DOHH2 (cell line): Measurements from ENCODE around the gene TMEM44.

Experiments used
- H3F3A ChIP-seq: fragments of 200-600 bp; sonication (generic), shearing (Covaris generic); 2 replicates; pipeline ENCODE4 v1.6.0; 2016; ENCODE audit warnings: antibody characterized with exemption, mild to moderate bottlenecking; ENCODE audit not compliant: control insufficient read depth, insufficient read depth
- H3K27ac ChIP-seq: fragments of 200-600 bp; sonication (generic); 2 replicates; pipeline ENCODE4 v1.5.1; 2014; ENCODE audit warnings: low read depth, mild to moderate bottlenecking, low read length, moderate library complexity
- H3K27me3 ChIP-seq: fragments of 200-600 bp; sonication (generic); 2 replicates; pipeline ENCODE4 v1.6.1; 2014; ENCODE audit warnings: mild to moderate bottlenecking, low read length, mixed read lengths; ENCODE audit not compliant: control insufficient read depth
- H3K36me3 ChIP-seq: fragments of 200-600 bp; sonication (generic); 2 replicates; pipeline ENCODE4 v1.6.1; 2014; ENCODE audit warnings: mild to moderate bottlenecking, low read length, moderate library complexity, mixed read lengths; ENCODE audit not compliant: control insufficient read depth
- H3K4me1 ChIP-seq: fragments of 200-600 bp; sonication (generic); 2 replicates; pipeline ENCODE4 v1.6.1; 2014; ENCODE audit warnings: mild to moderate bottlenecking, low read length, mixed read lengths; ENCODE audit not compliant: control insufficient read depth
- H3K4me2 ChIP-seq: fragments of 200-600 bp; sonication (generic); 2 replicates; pipeline ENCODE4 v1.6.0; 2014; ENCODE audit warnings: mild to moderate bottlenecking, low read length, moderate library complexity
- H3K4me3 ChIP-seq: fragments of 200-600 bp; sonication (generic); 2 replicates; pipeline ENCODE4 v1.5.1; 2014; ENCODE audit warnings: mild to moderate bottlenecking, low read length, mixed read lengths
- H3K79me2 ChIP-seq: fragments of 200-600 bp; sonication (generic); 2 replicates; pipeline ENCODE4 v1.6.1; 2014; ENCODE audit warnings: mild to moderate bottlenecking, low read length, mixed read lengths; ENCODE audit not compliant: control insufficient read depth
- H3K9me2 ChIP-seq: fragments of 200-600 bp; sonication (generic); replicated peaks from 2 replicates; pipeline ENCODE4 v1.6.1; 2014; ENCODE audit warnings: mild to moderate bottlenecking, low read length, mixed read lengths; ENCODE audit not compliant: control insufficient read depth
- H3K9me3 ChIP-seq: fragments of 200-600 bp; sonication (generic); 2 replicates; pipeline ENCODE4 v1.6.1; 2014; ENCODE audit warnings: antibody characterized with exemption, low read length, mixed read lengths; ENCODE audit not compliant: control insufficient read depth, insufficient read depth
- H4K20me1 ChIP-seq: fragments of 200-600 bp; sonication (generic); 2 replicates; pipeline ENCODE4 v1.6.0; 2014; ENCODE audit warnings: low read depth, mild to moderate bottlenecking, antibody characterized with exemption, low read length, moderate library complexity; ENCODE audit not compliant: control insufficient read depth, insufficient read depth
- CTCF ChIP-seq: fragments of 200-600 bp; sonication (generic); IDR thresholded peaks from one replicate; pipeline ENCODE4 v1.5.1; 2014; ENCODE audit warnings: antibody characterized with exemption, mild to moderate bottlenecking, low read depth, low read length; ENCODE audit not compliant: poor library complexity, severe bottlenecking
- EZH2phosphoT487 ChIP-seq: fragments of 200-600 bp; sonication (generic); IDR thresholded peaks from 2 replicates; pipeline ENCODE4 v1.6.1; 2017; ENCODE audit warnings: borderline replicate concordance, mild to moderate bottlenecking, antibody characterized with exemption, low read length, moderate library complexity, mixed read lengths

The TMEM44 gene

GRCh38 chr3:194537732-194538247 lies 95.4 kb downstream of the TMEM44 start:
- no peaks in the 10 kb centered on the region for H3K4me1 ChIP-seq
- H3K4me2 ChIP-seq: no peak overlapping the region

More at GRCh38 chr3:194537732-194538247, 95.4 kb downstream of the TMEM44 start:
- Histone ChIP-seq H3F3A (no peaks in the 10 kb centered on the region), H3K9me2 (no peaks in the 10 kb centered on the region), H3K27me3 (0 out of 2 replicates have a peak, but pooled peaks cover 4% of the 10 kb centered on the region), H4K20me1 (no peaks in the 10 kb centered on the region), H3K9me3 (peaks cover 8% of the 10 kb centered on the region), H3K4me3 (no peak overlapping the region), H3K27ac (no peak overlapping the region), H3K36me3 (no peaks in the 10 kb centered on the region), H3K79me2 (no peaks in the 10 kb centered on the region)
- TF ChIP-seq CTCF (no peak), EZH2phosphoT487 (no peak)
